Measurements from ENCODE around the gene ASTN2. TPM values are rescaled to one million over a fixed set of nuclear protein-coding genes. Genes with fewer than 3 reads are reported as not detected.

The ASTN2 gene
- total RNA-seq, 1 donor from 2014 or later = 15.9 TPM

DNA sequence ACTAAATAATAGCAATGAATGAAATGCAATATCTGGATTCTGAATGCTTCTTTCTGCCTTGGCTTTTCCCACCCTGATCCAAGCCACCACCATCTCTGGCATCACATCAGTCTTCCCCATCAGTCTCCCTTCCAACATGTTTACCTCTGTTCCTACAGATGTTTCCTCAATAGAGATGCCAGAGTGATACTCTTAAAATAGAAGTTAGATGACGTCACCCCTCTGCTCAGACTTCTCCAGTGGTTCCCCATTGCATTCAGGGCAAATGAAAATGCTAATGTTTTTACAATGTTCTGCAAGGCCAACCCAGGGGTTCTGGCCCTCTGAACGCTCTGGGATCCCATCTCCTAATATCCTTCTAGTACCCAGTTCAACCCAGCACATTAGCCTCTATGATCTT lies 422.0 kb downstream of the ASTN2 start:
- no peaks in the 10 kb centered on the region for H3K9me3 Mint-ChIP-seq
- H3K36me3 Mint-ChIP-seq = no peaks in the 10 kb centered on the region
- TF ChIP-seq, protein P1, sequence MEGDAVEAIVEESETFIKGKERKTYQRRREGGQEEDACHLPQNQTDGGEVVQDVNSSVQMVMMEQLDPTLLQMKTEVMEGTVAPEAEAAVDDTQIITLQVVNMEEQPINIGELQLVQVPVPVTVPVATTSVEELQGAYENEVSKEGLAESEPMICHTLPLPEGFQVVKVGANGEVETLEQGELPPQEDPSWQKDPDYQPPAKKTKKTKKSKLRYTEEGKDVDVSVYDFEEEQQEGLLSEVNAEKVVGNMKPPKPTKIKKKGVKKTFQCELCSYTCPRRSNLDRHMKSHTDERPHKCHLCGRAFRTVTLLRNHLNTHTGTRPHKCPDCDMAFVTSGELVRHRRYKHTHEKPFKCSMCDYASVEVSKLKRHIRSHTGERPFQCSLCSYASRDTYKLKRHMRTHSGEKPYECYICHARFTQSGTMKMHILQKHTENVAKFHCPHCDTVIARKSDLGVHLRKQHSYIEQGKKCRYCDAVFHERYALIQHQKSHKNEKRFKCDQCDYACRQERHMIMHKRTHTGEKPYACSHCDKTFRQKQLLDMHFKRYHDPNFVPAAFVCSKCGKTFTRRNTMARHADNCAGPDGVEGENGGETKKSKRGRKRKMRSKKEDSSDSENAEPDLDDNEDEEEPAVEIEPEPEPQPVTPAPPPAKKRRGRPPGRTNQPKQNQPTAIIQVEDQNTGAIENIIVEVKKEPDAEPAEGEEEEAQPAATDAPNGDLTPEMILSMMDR (conservative IDR thresholded peaks at IDR 0.05) = no peak
- H3K4me3 Mint-ChIP-seq = no peak overlapping the region
- H3K4me1 Mint-ChIP-seq (ENCODE audit: unreplicated experiment) = no peaks in the 10 kb centered on the region
- no peak for DNase-seq (ENCODE audit: extremely low spot score, unreplicated experiment)
- H3K27me3 Mint-ChIP-seq = no peaks in the 10 kb centered on the region
- H3K27ac Mint-ChIP-seq = no peak overlapping the region

DNA sequence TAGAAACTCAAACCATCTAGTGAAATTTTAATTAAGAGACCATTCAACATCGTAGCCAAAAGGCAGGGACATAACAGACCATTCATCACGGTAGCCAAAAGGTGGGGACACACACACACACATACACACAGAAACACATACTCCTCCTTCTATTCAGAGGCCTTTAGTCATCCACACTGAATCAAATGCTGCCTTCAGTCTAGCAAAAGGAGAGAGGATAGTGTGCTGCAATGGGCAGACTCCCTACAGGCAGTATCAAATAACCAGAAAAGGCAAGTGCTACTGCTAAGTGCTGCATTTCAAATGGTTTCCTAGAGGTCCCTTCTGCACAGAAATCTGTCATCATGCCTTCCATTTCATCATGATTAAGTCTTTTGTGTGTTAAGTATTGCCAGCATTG lies 423.8 kb downstream of the ASTN2 start:
- Mint-ChIP-seq H3K4me3 (no peak overlapping the region), H3K36me3 (no peaks in the 10 kb centered on the region), H3K27me3 (no peaks in the 10 kb centered on the region), H3K4me1 (ENCODE audit: unreplicated experiment) (no peaks in the 10 kb centered on the region), H3K9me3 (no peaks in the 10 kb centered on the region), H3K27ac (no peak overlapping the region)
- TF ChIP-seq, protein P1 (conservative IDR thresholded peaks at IDR 0.05) = no peak
- DNase-seq (ENCODE audit: extremely low spot score, unreplicated experiment) = no peak

- no peak overlapping the region for H3K4me3 Mint-ChIP-seq
- H3K36me3 Mint-ChIP-seq = no peaks in the 10 kb centered on the region
- no peaks in the 10 kb centered on the region for H3K4me1 Mint-ChIP-seq (ENCODE audit: unreplicated experiment)
These were observed 424.3 kb downstream of the ASTN2 start for GRCh38 chr9:116990592-116990991.

GRCh38 chr9:116987721-116988485 lies 427.0 kb downstream of the ASTN2 start:
- TF ChIP-seq, protein P1 (conservative IDR thresholded peaks at IDR 0.05) = no peak
- no peak for DNase-seq (ENCODE audit: extremely low spot score, unreplicated experiment)
- H3K27me3 Mint-ChIP-seq = no peaks in the 10 kb centered on the region
- H3K4me1 Mint-ChIP-seq (ENCODE audit: unreplicated experiment) = no peaks in the 10 kb centered on the region
- no peaks in the 10 kb centered on the region for H3K36me3 Mint-ChIP-seq
- H3K9me3 Mint-ChIP-seq = no peaks in the 10 kb centered on the region
- H3K27ac Mint-ChIP-seq = no peak overlapping the region
- H3K4me3 Mint-ChIP-seq = no peak overlapping the region

More at GRCh38 chr9:116990592-116990991, 424.3 kb downstream of the ASTN2 start:
- DNase-seq (ENCODE audit: extremely low spot score, unreplicated experiment) = no peak
- Mint-ChIP-seq H3K27ac (no peak overlapping the region), H3K27me3 (no peaks in the 10 kb centered on the region), H3K9me3 (no peaks in the 10 kb centered on the region)
- TF ChIP-seq, protein P1 (conservative IDR thresholded peaks at IDR 0.05) = no peak

GRCh38 chr9:116986015-116986414 lies 428.8 kb downstream of the ASTN2 start:
- Mint-ChIP-seq H3K36me3 (no peaks in the 10 kb centered on the region), H3K4me1 (ENCODE audit: unreplicated experiment) (no peaks in the 10 kb centered on the region), H3K27me3 (peaks cover 1% of the 10 kb centered on the region), H3K27ac (no peak overlapping the region), H3K9me3 (no peaks in the 10 kb centered on the region), H3K4me3 (no peak overlapping the region)
- DNase-seq (ENCODE audit: extremely low spot score, unreplicated experiment) = no peak
- TF ChIP-seq, protein P1 (conservative IDR thresholded peaks at IDR 0.05) = no peak
